Pons (tissue), 1 donor: Measurements from ENCODE around the gene NUP160.
"Not testable (repeated sequence)": the region's sequence is repeated elsewhere in the genome, so short reads cannot be mapped to it uniquely, and the experiment has no call there.

Experiments
- DNase-seq: peaks from one replicate; pipeline ENCODE4 v3.0.0-alpha.2; 2016; ENCODE audit warnings: low spot score

The NUP160 gene, protein sequence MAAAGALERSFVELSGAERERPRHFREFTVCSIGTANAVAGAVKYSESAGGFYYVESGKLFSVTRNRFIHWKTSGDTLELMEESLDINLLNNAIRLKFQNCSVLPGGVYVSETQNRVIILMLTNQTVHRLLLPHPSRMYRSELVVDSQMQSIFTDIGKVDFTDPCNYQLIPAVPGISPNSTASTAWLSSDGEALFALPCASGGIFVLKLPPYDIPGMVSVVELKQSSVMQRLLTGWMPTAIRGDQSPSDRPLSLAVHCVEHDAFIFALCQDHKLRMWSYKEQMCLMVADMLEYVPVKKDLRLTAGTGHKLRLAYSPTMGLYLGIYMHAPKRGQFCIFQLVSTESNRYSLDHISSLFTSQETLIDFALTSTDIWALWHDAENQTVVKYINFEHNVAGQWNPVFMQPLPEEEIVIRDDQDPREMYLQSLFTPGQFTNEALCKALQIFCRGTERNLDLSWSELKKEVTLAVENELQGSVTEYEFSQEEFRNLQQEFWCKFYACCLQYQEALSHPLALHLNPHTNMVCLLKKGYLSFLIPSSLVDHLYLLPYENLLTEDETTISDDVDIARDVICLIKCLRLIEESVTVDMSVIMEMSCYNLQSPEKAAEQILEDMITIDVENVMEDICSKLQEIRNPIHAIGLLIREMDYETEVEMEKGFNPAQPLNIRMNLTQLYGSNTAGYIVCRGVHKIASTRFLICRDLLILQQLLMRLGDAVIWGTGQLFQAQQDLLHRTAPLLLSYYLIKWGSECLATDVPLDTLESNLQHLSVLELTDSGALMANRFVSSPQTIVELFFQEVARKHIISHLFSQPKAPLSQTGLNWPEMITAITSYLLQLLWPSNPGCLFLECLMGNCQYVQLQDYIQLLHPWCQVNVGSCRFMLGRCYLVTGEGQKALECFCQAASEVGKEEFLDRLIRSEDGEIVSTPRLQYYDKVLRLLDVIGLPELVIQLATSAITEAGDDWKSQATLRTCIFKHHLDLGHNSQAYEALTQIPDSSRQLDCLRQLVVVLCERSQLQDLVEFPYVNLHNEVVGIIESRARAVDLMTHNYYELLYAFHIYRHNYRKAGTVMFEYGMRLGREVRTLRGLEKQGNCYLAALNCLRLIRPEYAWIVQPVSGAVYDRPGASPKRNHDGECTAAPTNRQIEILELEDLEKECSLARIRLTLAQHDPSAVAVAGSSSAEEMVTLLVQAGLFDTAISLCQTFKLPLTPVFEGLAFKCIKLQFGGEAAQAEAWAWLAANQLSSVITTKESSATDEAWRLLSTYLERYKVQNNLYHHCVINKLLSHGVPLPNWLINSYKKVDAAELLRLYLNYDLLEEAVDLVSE (N-terminal part only)

DNA sequence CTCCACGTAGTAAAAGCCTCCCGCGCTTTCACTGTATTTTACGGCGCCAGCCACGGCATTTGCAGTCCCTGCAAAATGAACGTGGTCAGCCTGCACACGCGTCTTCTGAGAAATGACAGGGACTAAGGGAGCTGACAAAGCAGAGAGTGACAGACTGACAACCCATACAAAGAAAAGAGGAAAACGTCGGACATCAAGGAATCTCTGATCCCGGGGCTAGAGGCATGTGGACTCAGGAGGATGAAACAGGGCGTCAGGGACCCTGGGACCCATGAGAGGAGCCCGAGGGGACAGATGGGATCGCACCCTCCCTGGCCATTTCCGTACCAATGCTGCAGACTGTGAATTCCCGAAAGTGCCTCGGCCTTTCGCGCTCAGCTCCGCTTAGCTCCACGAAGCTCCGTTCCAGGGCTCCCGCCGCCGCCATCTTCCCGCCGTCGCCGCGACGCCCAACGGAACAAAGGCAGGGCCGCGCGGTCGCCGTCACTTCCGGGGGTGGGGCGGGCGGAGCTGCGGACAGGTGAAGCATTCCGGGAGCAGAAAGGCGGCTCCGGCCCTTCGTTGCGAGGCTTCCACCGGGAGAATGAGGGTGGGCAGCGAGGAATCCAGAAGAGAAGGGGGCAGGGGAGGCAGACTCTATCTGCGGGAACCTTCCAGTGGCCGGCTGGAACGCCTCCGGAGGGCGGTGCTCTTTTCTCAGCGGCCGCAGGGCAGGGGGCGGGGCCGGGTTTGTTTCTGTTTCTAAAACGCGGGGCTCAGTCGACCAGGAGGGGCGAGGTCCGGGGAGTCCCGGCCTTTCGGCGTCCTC lies at the start of gene NUP160:
TSS of gene NUP160 (minus strand) at position 459 of the 808 bp plus-strand sequence. CDS start at position 427, 32 bp downstream.
- DNase-seq = peak; percentile 58

DNA sequence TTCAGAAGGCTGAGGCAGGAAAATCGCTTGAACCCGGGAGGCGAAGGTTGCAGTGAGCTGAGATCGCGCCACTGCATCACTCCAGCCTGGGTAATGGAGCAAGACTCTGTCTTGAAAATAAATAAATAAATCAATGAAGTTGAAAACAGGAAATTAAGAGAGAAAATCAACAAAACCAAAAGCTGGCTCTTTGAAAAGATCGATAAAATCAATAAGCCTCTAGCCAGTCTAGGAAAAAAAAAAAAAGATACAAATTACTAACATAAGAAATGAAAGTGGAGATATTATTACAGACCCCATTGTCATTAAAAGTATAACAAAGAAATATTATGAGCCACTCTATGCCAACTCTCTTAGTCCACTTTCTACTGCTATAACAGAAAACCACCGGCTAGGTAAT lies 48.0 kb upstream of the NUP160 start:
- DNase-seq = no peak

DNA sequence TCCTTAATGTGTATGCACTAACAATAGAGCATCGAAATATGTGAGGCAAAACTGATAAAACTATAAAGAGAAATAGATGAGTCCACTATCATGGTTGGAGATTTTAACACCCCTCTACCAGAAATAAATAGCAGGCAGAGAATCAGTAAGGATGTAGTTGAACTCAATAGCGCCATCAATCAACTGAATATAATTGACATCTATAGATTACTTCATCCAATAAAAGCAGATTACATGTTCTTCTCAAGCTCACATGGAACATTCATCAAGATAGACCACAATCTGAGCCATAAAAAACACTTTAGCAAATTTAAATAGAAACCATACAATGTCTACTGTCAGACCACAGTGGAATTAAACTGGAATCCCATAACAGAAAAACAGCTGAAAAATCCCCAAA lies 46.9 kb upstream of the NUP160 start:
- no peak for DNase-seq

DNA sequence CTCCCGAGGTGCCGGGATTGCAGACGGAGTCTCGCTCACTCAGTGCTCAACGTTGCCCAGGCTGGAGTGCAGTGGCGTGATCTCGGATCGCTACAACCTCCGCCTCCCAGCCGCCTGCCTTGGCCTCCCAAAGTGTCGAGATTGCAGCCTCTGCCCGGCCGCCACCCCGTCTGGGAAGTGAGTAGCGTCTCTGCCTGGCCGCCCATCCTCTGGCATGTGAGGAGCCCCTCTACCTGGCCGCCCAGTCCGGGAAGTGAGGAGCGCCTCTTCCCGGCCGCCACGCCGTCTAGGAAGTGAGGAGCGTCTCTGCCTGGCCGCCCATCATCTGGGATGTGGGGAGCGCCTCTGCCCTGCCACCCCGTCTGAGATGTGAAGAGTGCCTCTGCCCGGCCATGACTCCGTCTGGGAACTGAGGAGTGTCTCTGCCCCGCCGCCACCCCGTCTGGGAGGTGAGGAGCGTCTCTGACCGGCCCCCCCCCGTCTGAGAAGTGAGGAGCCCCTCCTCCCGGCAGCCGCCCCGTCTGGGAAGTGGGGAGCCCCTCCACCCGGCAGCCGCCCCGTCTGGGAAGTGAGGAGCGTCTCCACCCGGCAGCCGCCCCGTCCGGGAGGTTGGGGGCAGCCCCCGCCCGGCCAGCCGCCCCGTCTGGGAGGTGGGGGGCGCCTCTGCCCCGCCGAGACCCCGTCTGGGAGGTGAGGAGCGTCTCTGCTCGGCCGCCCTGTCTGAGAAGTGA lies 44.6 kb upstream of the NUP160 start:
- not testable (repeated sequence) for DNase-seq

DNA sequence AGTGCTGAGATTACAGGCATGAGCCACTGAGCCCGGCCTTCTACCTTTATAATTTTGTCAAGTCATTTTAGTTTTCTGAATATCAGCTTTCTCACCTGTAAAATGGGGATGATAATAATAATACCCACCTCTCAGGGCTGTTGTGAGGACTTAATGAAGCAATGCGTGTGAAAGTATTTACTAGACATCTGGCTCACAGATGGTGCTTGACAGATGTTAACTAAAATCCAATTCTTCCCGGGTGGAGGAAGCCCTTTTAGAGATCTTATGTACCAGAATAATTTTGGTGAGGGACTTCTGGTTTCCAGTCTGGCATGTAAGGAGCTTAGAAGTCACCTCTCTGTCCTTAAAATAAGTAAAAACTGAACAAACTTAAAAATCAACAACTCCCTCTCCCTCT lies 43.7 kb upstream of the NUP160 start:
- DNase-seq = no peak

DNA sequence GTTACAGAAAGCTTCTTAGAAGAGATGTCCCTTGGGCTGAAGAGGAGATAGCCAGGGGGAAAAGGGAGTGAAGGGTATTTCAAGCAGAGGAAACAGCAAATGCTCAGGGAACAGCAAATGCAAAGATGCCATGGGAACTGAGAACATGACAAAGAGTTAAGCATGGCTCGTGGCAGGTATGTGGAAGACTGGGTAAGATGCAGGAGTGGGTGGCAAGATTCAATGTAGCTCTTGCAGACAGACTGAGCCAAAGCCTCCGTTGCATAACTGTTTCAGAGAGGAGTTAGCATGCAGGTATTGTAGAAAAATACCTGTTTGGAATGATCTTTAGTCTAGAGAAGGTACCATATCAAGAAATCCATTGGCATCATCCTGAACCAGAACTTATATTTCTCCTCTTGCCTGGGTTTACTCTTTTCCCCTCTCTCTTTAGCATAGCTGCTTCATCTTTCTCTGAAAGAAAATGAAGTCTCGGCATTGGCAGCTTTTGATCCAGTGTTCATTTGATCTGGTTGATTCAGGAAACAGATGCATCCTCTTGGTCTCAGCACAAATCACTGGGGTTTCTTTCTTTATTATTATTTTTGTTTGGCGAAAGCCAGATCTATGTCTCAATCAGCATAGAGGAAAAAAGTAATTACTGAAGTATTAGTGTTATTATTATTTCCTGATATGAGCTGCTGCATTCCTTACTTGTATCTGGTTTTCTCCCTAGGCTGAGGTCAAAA lies 41.7 kb upstream of the NUP160 start:
- DNase-seq = no peak

DNA sequence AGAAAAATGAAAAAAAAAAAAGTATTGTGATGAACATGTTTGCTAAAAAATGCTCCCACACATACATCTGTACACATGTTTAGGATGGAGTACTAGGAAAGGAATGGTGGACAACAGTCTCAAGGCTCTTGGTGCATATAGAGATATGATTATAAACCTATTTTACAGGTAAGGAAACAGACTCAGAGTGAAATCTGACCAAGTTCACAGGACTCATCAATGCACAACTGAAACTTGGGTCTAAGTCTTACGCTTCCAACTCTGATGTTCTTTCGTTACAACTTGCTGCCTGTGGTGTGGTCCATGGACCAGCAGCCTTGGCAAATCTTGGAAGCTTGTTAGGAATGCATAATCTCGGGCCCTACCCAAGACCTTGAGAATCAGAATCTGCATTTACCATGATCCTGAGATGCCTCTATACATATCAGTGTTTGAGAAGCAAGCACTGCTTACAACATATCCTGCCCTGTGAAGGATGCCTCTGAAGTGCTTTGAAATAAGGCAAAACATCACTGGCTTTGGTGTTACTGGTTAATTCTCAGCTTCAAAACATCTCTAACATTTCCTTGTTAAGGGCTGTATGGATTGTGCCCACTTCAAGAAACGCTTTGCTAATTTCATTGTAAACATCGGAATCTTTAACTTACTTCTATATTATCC lies 39.9 kb upstream of the NUP160 start:
- no peak for DNase-seq

DNA sequence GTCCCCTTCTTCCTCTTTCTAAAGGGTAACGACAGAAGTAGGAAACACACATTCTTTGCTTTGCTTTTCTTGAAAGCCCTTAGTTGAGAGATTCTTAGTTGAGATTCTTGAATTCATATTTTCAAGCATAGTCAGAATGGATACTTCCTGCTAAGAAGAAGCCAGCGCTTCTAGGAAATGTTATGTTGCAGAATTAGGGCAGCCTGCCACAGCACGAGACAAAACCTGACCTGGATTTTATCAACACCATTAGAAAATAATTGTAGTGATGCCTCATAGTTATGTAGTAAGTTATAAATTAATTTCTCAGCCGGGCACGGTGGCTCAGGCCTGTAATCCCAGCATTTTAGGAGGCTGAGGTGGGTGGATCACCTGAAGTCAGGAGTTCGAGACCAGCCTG lies 37.9 kb upstream of the NUP160 start:
- no peak for DNase-seq

DNA sequence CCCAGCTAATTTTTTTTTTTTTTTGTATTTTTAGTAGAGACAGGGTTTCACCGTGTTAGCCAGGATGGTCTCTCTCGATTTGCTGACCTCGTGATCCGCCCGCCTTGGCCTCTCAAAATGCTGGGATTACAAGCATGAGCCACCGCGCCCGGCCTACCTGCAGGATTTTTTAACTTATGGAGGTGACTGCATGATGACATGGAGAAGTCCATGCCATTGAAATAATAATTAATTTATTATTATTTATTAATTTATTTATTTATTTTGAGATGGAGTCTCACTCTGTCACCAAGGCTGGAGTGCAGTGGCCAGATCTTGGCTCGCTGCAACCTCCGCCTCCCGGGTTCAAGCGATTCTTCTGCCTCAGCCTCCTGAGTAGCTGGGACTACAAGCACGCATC lies 34.3 kb upstream of the NUP160 start:
- DNase-seq = not testable (repeated sequence)

DNA sequence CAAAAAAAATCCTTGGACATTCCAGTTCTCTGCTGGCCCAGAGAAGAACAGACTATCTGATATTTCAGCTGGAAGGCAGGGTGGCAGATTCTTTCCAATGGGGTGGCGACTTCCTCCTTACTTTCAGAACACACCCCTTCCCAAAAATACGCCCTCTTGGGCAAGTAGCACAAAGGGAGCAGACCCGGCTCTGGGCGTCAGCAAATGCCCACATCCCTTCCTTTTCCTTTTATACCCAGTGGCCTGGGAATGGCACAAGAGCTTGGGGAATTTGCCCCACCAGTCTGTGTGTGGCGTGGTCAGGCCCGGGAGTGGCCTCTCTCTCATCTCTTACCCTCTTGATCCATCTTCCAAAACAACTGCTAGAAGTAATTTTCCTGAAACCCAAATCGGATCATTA lies 33.0 kb upstream of the NUP160 start:
- no peak for DNase-seq

DNA sequence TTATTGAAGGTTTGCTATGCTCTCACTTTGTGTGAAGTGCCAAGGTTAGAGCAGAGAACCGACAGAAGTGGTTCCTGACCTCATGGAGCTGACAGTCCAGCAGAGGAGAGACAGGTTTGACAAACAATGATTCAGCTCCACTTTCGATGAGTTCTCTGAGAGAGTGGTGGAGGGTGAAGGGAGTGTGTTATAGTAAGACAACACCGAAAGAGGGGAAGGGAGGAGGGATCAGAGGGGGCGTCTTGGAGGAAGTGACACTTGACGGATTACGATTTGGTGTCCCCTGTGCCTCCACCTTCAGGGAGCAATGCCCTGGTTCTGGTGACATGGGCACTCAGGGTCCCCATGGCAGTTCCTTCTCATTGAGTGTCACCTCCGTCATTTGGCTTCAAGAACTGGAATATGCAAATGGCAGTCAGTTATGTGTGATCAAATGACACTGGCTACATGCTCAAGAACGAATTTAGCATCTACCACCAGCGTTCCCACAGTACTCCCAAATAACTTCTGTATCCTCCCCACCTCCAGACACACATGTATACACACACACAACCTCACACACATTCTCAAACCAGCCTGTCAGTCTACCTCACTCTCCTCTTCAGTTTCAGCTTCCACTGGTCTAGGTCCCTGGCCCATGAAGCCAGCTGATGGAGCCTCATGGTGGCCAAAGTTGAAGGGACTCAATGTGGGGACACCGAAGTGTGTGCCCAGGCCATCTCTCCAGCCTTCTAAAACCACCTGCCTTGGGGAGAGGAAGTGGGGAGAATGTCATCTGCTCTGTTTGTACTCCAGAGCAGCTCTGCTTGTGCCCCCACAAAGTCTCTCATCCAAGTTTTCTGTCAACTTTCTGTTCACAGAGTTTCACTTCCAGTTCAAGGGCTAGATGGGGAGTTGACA lies 31.4 kb upstream of the NUP160 start:
- no peak for DNase-seq

DNA sequence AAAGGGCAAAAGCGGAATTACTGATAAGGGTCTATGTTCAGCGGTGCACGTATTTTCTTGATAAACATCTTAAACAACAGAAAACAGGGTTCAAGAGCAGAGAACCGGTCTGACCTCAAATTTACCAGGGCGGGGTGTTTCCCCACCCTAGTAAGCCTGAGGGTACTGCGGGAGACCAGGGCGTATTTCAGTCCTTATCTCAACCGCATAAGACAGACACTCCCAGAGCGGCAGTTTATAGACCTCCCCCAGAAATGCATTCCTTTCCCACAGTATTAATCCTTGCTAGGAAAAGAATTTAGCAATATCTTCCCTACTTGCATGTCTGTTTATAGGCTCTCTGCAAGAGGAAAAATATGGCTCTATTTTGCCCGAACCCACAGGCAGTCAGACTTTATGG lies 27.7 kb upstream of the NUP160 start:
- DNase-seq = not testable (repeated sequence)

DNA sequence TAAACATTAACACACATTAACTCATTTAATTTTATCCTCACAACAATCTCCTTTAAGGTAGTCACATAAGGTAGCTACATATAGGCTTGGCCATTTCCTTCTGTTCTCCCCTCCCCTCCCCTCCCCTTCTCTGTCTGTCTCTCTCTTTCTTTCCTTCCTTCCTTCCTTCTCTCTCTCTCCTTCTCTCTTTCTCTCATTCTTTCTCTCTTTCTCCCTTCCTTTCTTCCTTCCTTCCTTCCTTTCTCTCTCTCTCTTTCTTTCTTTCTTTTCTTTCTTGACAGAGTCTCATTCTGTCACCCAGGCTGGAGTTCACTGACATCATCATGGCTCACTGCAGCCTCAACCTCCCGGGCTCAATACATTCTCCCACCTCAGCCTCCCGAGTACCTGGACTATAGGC lies 22.3 kb upstream of the NUP160 start:
- no peak for DNase-seq

DNA sequence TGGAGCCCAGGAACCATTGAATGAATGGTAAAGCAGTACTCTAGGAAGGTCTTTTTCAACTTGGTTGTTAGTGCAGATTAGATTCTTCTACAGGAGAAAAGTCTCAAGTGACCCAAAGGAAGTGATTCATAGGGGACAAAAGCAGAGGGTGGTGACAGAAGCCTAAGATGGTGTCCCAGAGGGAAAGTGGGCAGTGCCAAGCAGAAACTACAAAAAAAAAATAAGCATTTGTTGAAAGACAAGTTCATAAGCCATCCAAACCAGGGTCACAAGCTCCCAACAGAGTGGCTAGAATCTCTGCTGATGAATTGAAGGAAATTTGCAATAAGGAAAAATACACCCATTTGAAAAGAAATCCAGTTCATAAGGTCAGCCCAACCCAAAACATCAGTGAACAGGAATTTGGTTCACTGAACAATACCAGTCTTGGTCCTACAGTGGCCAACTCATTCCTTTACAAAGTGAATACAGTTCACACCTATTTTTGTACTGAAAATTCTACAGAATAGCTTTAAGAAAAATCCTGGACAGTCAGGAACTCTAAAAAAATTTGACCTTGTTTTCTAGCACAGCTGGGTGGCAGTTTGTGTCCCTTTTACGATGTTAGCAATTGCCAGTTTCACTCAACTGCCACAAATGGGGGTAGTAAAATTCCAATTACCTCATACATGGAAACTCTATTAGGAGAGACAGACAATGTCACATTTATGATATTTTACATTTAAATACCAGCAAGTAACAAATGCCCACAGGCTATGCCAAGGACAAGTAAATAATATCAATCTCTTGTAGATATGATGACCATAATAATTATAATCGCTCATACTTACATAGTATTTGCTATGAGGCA lies 21.6 kb upstream of the NUP160 start:
- DNase-seq = no peak

DNA sequence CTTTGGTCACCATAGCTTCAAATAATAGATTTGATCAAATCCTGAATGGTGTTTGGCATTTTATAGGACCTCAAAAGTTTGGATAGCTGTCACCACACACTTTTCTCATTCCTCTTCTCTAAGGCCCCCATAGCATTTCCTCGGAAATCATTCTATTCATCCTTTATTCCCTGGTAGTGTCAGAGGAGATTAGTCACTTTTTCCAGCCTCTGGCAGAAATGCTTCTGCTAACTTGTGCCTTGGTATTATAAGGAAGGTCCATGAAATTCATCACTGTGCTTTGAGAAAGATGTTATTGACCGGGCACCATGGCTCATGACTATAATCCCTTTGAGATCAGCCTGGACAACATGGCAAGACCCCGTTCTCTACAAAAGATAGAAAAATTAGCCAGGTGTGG lies 19.7 kb upstream of the NUP160 start:
- DNase-seq = no peak

DNA sequence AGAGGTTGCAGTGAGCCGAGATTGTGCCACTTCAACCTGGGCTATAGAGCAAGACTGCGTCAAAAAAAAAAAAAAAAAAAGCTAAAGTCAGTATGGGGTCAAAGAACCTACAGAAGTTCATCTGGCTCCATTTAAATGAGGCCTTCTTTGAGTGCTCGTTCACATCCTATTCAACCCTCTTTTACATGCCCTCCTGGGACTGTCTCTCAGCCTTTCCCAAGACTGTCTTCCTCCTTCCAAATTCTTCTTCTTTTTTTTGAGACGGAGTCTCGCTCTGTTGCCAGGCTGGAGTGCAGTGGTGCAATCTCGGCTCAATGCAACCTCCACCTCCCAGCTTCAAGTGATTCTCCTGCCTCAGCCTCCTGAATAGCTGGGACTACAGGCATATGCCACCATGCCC lies 18.7 kb upstream of the NUP160 start:
- DNase-seq = not testable (repeated sequence)

DNA sequence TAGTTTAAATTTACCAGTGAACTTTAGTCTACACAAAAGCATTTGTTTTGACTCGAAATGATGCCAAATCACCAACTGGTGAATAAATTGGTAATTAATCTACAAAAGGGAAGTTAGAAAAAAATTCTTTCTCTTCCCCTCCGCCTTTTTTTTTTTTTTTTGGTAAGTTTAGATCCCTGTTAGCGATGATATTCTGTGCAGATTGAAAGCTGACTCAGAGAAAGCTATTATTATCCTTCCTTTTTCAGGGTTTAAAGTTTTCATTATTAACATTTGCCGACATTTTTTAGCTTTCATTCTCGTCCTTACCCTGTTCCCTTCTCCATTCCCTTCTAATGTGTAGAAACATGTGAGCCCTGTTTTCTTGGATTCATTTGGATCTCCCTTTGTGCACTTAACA lies 16.8 kb upstream of the NUP160 start:
- no peak for DNase-seq
